ENCODE measurements around the gene PCDHGC5.

- TF ChIP-seq REST (IDR thresholded peaks at IDR 0.05; ENCODE audit: insufficient replicate concordance, low read depth) (no peak), CTCF (IDR thresholded peaks at IDR 0.05; ENCODE audit: insufficient read depth, low read length) (no peak), POLR2AphosphoS5 (IDR thresholded peaks at IDR 0.05; ENCODE audit: low read depth) (no peak), SPI1 (IDR thresholded peaks at IDR 0.05; ENCODE audit: borderline replicate concordance, low read depth) (no peak)
These were observed 19.5 kb downstream of the PCDHGC5 start for GRCh38 chr5:141508440-141508797.

All from HL-60 (cell line).